HCT116 (cell line): ENCODE measurements around the gene MCC.

Experiments used
- CTCF ChIP-seq, 3 experiments: fragments of 200-600 bp in 1 of 3; sonication (generic) in 1 of 3; IDR thresholded peaks in 2 of 3; conservative IDR thresholded peaks in 1 of 3; 2 replicates each; pipeline ENCODE4 v1.5.1; 2012 to 2017; ENCODE audit warnings: low read depth in 2 of 3, low read length in 2 of 3, antibody characterized with exemption in 1 of 3, borderline replicate concordance in 1 of 3, control low read depth in 1 of 3, mild to moderate bottlenecking in 1 of 3, mixed read lengths in 1 of 3, mixed run types in 1 of 3, moderate library complexity in 1 of 3; ENCODE audit not compliant: insufficient read depth in 1 of 3
- EZH2 ChIP-seq: fragments of 200-600 bp; sonication (generic); IDR thresholded peaks from 2 replicates; pipeline ENCODE4 v1.6.1; 2017; ENCODE audit warnings: antibody characterized with exemption, mixed run types
- SIN3A ChIP-seq: IDR thresholded peaks from 2 replicates; pipeline ENCODE4 v1.6.1; 2012; ENCODE audit warnings: low read depth
- YY1 ChIP-seq: IDR thresholded peaks from 2 replicates; pipeline ENCODE4 v1.6.1; 2011; ENCODE audit warnings: low read length, low read depth, moderate library complexity, mild to moderate bottlenecking; ENCODE audit not compliant: insufficient replicate concordance; ENCODE audit errors: extremely low read depth
- TF ChIP-seq, protein P1 (sequence below): IDR thresholded peaks from 2 replicates; pipeline ENCODE4 v1.6.1; 2012; ENCODE audit warnings: low read depth

DNA sequence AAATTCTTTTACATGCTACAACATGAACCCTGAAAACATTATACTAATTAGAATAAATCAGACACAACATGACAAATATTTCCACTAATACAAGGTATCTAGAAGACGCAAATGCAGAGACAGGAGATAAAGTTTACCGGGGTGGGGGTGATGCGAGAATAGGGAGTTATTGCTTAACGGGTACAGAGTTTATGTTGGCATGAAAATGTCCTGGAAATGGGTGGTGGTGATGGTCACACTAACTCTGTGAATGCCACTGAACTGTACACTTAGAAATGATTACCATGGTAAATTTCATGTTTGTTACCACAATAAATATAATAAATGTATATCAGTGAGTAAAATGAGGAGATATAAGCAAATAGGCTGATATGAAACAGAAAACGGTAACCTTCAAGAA lies 378.9 kb downstream of the MCC start:
- TF ChIP-seq YY1, result no peak
- TF ChIP-seq SIN3A, result no peak
- TF ChIP-seq, protein P1, sequence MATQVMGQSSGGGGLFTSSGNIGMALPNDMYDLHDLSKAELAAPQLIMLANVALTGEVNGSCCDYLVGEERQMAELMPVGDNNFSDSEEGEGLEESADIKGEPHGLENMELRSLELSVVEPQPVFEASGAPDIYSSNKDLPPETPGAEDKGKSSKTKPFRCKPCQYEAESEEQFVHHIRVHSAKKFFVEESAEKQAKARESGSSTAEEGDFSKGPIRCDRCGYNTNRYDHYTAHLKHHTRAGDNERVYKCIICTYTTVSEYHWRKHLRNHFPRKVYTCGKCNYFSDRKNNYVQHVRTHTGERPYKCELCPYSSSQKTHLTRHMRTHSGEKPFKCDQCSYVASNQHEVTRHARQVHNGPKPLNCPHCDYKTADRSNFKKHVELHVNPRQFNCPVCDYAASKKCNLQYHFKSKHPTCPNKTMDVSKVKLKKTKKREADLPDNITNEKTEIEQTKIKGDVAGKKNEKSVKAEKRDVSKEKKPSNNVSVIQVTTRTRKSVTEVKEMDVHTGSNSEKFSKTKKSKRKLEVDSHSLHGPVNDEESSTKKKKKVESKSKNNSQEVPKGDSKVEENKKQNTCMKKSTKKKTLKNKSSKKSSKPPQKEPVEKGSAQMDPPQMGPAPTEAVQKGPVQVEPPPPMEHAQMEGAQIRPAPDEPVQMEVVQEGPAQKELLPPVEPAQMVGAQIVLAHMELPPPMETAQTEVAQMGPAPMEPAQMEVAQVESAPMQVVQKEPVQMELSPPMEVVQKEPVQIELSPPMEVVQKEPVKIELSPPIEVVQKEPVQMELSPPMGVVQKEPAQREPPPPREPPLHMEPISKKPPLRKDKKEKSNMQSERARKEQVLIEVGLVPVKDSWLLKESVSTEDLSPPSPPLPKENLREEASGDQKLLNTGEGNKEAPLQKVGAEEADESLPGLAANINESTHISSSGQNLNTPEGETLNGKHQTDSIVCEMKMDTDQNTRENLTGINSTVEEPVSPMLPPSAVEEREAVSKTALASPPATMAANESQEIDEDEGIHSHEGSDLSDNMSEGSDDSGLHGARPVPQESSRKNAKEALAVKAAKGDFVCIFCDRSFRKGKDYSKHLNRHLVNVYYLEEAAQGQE, result no peak
- no peak for TF ChIP-seq CTCF (IDR thresholded peaks at IDR 0.05 in 2 of 3, conservative IDR thresholded peaks at IDR 0.05 in 1 of 3; ENCODE audit: borderline replicate concordance in 1 of 3, insufficient read depth in 1 of 3, low read depth in 2 of 3, low read length in 2 of 3)
- TF ChIP-seq EZH2, result no peak
